ENCODE results near the gene CLDN9.
A peak's percentile ranks its signal among the peaks of the same experiment; 100 is the strongest.

Gene CLDN9

DNA sequence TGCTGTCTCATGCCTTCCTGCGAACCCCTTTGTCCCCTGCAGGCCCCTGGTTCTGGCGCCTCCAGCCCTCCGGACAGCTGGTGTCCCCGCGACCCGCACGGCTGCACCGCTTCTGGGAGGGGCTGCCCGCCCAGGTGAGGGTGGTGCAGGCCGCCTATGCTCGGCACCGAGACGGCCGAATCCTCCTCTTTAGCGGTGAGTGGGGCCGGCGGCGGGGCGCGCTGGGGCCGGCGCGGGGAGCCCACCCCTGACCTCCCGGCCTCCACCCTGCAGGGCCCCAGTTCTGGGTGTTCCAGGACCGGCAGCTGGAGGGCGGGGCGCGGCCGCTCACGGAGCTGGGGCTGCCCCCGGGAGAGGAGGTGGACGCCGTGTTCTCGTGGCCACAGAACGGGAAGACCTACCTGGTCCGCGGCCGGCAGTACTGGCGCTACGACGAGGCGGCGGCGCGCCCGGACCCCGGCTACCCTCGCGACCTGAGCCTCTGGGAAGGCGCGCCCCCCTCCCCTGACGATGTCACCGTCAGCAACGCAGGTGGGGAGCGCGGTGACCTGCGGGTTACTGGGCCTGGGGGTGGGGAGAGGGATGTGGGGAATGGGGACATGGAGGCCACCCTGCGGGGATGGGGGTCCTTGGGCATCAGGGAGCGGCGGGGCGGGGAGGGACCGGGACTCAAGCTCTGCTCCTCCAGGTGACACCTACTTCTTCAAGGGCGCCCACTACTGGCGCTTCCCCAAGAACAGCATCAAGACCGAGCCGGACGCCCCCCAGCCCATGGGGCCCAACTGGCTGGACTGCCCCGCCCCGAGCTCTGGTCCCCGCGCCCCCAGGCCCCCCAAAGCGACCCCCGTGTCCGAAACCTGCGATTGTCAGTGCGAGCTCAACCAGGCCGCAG lies 45.7 kb downstream of the CLDN9 start:
- no peak for DNase-seq

DNA sequence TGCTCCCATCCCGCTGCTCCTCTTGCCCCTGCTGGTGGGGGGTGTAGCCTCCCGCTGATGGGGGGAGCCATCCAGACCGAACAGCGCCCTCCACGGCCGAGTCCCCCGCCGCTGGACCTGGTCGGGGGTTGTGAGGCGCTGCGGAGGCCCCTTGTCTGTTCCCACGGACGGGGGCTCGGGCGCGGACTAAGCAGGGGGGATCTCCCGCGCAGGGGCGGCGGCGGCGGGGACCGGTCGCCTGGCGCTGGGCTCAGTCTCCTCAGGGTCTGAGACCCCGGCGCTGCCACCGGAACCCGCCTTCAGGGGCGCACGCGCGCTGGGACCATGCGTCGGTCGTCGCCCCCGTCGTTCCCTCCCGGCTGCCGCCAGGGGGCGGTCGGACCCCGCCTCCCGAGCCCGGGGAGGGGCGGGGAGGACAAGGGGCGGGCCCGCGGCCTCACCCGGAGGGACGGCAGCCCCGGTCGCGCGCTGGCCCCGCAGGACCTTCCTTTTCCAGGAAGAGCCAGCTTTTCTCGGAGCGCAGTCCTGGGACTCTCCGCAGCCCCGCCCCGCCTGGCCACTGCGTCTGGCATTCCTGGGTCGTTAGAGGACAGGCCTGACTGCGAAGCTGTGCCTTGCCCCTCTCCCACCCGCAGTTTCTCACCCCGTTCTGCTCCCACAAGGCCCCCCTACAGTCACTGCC lies 46.5 kb downstream of the CLDN9 start:
- DNase-seq: peak; percentile 41

DNA sequence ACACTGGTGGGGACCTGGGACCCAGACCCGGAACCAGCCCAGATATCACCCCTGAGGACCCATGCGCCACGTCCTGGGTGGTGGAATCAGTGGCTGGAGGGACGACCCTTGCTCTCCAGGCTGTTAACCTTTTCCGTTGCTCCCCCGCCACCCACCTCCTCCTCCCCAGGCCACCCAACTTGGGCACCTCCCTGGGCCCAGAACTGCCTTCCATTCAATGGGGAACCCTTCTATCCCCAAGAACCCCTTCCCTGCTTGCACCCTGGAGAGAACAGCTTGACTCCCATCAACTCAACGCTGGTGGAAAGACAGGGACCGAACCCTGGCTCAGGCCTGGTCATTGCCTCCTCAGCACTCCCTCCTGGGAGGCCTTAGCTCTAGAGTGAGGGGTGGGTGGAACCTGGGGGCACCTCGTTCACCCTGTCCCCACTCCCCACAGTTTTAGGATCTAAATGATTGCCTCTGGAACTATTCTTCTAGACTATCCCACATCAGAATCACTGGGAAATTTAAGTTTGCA lies 47.1 kb downstream of the CLDN9 start:
- no peak for DNase-seq

DNA sequence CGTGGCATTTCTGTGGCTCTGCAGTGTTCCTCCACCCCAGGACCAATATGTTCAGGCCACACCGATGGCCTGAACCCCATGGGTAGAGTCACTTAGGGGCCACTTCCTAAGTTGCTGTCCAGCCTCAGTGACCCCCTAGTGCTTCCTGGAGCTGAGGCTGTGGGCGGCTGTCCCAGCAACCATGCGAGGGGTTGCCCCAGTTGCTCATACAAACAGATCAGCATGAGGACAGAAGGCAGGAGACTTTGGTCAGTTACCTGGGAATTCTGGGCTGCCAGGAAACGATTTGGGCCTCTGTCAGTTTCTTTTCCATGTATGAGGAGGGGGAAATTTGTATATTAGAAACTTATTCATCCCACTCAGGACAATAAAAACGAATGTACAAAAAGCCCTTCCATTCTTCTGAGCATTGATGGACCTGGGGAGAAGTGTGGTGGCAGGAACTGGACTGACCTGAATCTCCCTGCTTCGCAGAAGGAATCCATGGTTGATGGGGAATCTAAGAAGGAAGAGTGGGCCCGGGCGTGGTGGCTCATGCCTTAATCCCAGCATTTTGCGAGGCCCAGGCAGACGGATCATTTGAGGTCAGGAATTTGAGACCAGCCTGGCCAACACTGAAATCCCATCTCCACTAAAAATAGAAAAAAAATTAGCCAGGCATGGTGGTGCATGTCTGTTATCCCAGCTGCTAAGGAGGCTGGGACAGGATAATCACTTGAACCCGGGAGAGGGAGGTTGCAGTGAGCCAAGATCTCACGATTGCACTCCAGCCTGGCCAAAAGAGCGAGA lies 47.8 kb downstream of the CLDN9 start:
- DNase-seq: no peak

DNA sequence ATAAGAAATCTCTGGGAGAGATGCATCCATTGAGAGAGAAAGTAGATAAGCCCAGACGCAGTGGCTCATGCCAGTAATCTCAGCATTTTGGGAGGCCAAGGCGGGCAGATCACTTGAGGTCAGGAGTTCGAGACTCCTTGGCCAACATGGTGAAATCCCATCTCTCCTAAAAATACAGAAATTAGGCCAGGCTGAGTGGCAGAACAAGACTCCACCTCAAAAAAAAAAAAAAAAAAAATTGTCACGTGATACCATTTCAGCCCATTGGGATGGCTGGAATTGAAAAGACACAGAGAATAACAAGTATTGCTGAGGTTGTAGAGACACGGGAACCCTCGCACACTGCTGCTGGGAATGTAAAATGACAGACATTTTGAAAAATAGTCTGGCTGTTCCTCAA lies 49.8 kb downstream of the CLDN9 start:
- DNase-seq: no peak

DNA sequence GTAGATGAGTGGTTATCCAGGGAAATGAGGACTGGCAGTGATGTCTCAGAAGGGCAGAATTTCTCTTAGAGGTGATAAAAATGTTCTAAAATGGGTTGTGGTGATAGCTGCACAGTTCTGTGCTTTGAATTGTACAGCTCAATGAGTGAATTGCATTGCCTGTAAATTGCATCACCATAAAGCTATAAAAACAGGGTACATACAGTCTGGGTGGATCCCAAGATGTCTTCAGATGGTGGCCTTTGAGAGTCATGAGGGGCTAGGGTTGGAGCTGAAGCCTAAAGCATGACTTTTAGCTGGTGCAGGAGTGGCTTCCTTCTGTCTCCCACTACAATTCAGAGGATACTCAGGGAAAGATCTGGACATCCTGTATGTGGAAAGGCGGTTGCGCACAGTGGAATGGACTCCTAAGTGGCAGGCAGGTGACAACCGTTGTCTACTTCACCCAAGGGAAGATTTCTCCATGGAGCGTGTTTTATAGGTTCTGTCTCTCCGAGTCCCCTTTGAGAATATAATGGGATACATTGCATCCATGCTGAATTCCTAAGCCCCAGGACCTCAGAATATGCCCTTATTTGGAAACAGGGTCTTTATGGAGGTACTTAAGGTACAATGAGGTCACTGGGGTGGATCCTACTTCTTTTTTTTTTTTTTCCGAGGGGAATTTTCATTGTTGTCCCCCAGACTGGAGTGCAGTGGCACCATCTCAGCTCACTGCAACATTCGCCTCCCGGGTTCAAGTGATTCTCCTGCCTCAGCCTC lies 51.1 kb downstream of the CLDN9 start:
- no peak for DNase-seq
